K562 (cell line): ENCODE results near the gene HKDC1. TPM values are rescaled to one million over a fixed set of nuclear protein-coding genes. Genes with fewer than 3 reads are reported as not detected.

ENCODE experiments used
- ATF1 ChIP-seq, 2 experiments: fragments of 450-650 bp in 1 of 2; IDR thresholded peaks; 2 replicates each; pipeline ENCODE4 v1.6.1; 2016; ENCODE audit warnings: missing compliant biosample characterization in 1 of 2, missing genetic modification characterization in 1 of 2
- BRF1 ChIP-seq: IDR thresholded peaks from 3 replicates; pipeline ENCODE4 v1.6.1; 2011; ENCODE audit warnings: borderline replicate concordance, mild to moderate bottlenecking; ENCODE audit not compliant: insufficient read length; ENCODE audit errors: extremely low read depth
- FOXP1 ChIP-seq: sonication (generic); formaldehyde crosslinking; IDR thresholded peaks from 2 replicates; pipeline ENCODE4 v1.8.0; 2022; ENCODE audit warnings: mild to moderate bottlenecking, missing genetic modification reagents
- JUN ChIP-seq, 2 experiments: sonication (generic) in 1 of 2; formaldehyde crosslinking in 1 of 2; IDR thresholded peaks; 2 replicates each; pipeline versions ENCODE4 v1.6.1 to v1.8.0; 2012 to 2022; ENCODE audit warnings: borderline replicate concordance in 2 of 2, mild to moderate bottlenecking in 2 of 2, improper control_type of control experiment in 1 of 2, low read depth in 1 of 2, low read length in 1 of 2, missing genetic modification reagents in 1 of 2
- MEF2D ChIP-seq: conservative IDR thresholded peaks from 2 replicates; pipeline ENCODE4 v1.6.1; 2016; ENCODE audit warnings: low read depth, missing genetic modification characterization, missing compliant biosample characterization
- PTRF ChIP-seq: fragments of 450-650 bp; IDR thresholded peaks from 2 replicates; pipeline ENCODE4 v1.6.1; 2016; ENCODE audit warnings: mild to moderate bottlenecking, missing genetic modification characterization, missing compliant biosample characterization
- RBM22 ChIP-seq: fragments of 200-400 bp; formaldehyde crosslinking; IDR thresholded peaks from 2 replicates; pipeline ENCODE4 v1.6.1; 2018; ENCODE audit warnings: low read length, low read depth; ENCODE audit not compliant: poor library complexity, severe bottlenecking
- THRAP3 ChIP-seq: fragments of 450-650 bp; IDR thresholded peaks from 2 replicates; pipeline ENCODE4 v1.6.1; 2016; ENCODE audit warnings: mild to moderate bottlenecking, inconsistent platforms, borderline replicate concordance
- ZFP36 ChIP-seq: fragments of 150-350 bp; IDR thresholded peaks from 2 replicates; pipeline ENCODE4 v1.6.1; 2018; ENCODE audit warnings: low read length, low read depth; ENCODE audit not compliant: partially characterized antibody
- ZNF24 ChIP-seq: fragments of 450-650 bp; IDR thresholded peaks from 2 replicates; pipeline ENCODE4 v1.6.1; 2016
- polyA plus RNA-seq, 8 experiments: library from polyadenylated mRNA; depleted of rRNA in 4 of 8; stranded (reverse) in 5 of 8; unstranded in 3 of 8; fragments of >200 nt; fragmentation: Nextera tagmentation in 2 of 8; fragmentation: Illumina TruSeq in 1 of 8; extraction: Ambion mirVana in 2 of 8; extraction: Trizol in 1 of 8; gene quantifications; 2 replicates each; pipeline versions ENCODE4 v1.2.1 to v1.2.3, GENCODE V29; 2011 to 2014; ENCODE audit warnings: inconsistent platforms in 1 of 8, missing spikeins in 1 of 8
- total RNA-seq, 7 experiments: library from RNA; depleted of rRNA in 6 of 7; stranded (reverse); fragments of >200 nt in 6 of 7; fragmentation: Illumina TruSeq in 2 of 7; extraction: Trizol in 2 of 7; gene quantifications; 2 replicates each; pipeline versions ENCODE4 v1.2.1 to v1.2.3, GENCODE V29; 2011 to 2021; ENCODE audit warnings: low replicate concordance in 1 of 7
- TF ChIP-seq, protein P1 (sequence below), 2 experiments: fragments of 150-350 bp in 1 of 2; IDR thresholded peaks; 2 replicates each; pipeline ENCODE4 v1.6.1; 2012 to 2016; ENCODE audit warnings: low read depth in 2 of 2, low read length in 2 of 2, mild to moderate bottlenecking in 1 of 2, moderate library complexity in 1 of 2
- TF ChIP-seq, protein P2 (sequence below): fragments of 250-450 bp; sonication (Bioruptor Pico); IDR thresholded peaks from 2 replicates; pipeline ENCODE4 v1.4.0; 2020; ENCODE audit warnings: mild to moderate bottlenecking, moderate library complexity, borderline replicate concordance
- TF ChIP-seq, protein P3 (sequence below): sonication (generic); formaldehyde crosslinking; IDR thresholded peaks from 2 replicates; pipeline ENCODE4 v1.8.0; 2023; ENCODE audit warnings: mild to moderate bottlenecking, missing genetic modification reagents
- TF ChIP-seq, protein P4 (sequence below): sonication (generic); formaldehyde crosslinking; IDR thresholded peaks from 2 replicates; pipeline ENCODE4 v1.8.0; 2022; ENCODE audit warnings: missing genetic modification reagents, mild to moderate bottlenecking, borderline replicate concordance

The HKDC1 gene
- total and polyA plus RNA-seq, 9 of the 15 experiments (the other 6 are each of a cell fraction or from before 2014, with no cell fraction given), result 0.04 to 0.22 (median 0.11) TPM; not detected in 5

DNA sequence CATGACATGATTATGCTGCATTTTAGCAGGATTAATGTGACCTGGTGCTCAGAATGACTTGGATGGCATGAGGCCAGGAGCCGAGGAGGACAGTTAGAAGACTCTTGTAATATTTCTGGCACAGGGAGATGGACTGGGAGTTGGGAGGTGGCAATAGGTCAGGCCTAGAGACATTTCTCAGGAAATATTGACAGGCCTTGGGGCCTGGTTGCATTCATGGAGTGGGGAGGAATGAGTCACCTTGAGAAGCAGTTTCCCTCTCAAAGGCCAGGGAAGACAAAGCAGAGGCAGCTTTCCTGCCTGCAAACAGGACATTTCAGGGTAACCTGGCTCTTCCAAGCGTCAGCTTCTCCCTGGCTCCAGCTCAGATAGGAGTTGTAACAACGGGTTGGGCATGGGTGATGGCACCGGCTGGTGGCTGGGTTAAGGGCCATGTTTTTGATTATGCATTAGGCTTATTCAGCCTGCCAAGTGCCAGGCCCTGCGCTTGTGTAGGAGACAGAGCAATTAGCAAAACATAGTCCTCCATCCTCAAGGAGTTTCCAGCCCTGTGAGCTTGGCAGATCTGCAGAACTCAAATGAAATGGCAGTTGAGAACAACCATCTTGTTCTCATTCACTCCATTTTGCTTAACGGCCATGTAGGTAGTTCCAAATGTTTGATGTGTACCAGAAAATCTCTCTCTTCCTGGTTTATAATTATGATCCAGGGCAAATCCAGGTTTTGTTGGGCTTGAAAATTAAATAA is 96.4 kb downstream of the HKDC1 start (continued):
- TF ChIP-seq, protein P1, sequence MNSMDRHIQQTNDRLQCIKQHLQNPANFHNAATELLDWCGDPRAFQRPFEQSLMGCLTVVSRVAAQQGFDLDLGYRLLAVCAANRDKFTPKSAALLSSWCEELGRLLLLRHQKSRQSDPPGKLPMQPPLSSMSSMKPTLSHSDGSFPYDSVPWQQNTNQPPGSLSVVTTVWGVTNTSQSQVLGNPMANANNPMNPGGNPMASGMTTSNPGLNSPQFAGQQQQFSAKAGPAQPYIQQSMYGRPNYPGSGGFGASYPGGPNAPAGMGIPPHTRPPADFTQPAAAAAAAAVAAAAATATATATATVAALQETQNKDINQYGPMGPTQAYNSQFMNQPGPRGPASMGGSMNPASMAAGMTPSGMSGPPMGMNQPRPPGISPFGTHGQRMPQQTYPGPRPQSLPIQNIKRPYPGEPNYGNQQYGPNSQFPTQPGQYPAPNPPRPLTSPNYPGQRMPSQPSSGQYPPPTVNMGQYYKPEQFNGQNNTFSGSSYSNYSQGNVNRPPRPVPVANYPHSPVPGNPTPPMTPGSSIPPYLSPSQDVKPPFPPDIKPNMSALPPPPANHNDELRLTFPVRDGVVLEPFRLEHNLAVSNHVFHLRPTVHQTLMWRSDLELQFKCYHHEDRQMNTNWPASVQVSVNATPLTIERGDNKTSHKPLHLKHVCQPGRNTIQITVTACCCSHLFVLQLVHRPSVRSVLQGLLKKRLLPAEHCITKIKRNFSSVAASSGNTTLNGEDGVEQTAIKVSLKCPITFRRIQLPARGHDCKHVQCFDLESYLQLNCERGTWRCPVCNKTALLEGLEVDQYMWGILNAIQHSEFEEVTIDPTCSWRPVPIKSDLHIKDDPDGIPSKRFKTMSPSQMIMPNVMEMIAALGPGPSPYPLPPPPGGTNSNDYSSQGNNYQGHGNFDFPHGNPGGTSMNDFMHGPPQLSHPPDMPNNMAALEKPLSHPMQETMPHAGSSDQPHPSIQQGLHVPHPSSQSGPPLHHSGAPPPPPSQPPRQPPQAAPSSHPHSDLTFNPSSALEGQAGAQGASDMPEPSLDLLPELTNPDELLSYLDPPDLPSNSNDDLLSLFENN (IDR thresholded peaks at IDR 0.05; ENCODE audit: low read depth in 2 of 2, low read length in 2 of 2), result no peak
- TF ChIP-seq PTRF (tag) (no peak), ZFP36 (no peak), ZNF24 (no peak), ATF1 (CRISPR knock-in tag; IDR thresholded peaks at IDR 0.05) (no peak), ATF1 (tag; IDR thresholded peaks at IDR 0.05) (no peak), JUN (IDR thresholded peaks at IDR 0.05; ENCODE audit: borderline replicate concordance, low read depth, low read length) (peak; percentile 74), JUN (CRISPR knock-in tag; IDR thresholded peaks at IDR 0.05; ENCODE audit: borderline replicate concordance) (no peak), MEF2D (no peak), THRAP3 (no peak), FOXP1 (0 out of 2 replicates have a peak, but pooled peaks have one; percentile 25), RBM22 (no peak), BRF1 (no peak)
- TF ChIP-seq, protein P2, sequence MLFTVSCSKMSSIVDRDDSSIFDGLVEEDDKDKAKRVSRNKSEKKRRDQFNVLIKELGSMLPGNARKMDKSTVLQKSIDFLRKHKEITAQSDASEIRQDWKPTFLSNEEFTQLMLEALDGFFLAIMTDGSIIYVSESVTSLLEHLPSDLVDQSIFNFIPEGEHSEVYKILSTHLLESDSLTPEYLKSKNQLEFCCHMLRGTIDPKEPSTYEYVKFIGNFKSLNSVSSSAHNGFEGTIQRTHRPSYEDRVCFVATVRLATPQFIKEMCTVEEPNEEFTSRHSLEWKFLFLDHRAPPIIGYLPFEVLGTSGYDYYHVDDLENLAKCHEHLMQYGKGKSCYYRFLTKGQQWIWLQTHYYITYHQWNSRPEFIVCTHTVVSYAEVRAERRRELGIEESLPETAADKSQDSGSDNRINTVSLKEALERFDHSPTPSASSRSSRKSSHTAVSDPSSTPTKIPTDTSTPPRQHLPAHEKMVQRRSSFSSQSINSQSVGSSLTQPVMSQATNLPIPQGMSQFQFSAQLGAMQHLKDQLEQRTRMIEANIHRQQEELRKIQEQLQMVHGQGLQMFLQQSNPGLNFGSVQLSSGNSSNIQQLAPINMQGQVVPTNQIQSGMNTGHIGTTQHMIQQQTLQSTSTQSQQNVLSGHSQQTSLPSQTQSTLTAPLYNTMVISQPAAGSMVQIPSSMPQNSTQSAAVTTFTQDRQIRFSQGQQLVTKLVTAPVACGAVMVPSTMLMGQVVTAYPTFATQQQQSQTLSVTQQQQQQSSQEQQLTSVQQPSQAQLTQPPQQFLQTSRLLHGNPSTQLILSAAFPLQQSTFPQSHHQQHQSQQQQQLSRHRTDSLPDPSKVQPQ (CRISPR knock-in tag), result no peak
- TF ChIP-seq, protein P3, sequence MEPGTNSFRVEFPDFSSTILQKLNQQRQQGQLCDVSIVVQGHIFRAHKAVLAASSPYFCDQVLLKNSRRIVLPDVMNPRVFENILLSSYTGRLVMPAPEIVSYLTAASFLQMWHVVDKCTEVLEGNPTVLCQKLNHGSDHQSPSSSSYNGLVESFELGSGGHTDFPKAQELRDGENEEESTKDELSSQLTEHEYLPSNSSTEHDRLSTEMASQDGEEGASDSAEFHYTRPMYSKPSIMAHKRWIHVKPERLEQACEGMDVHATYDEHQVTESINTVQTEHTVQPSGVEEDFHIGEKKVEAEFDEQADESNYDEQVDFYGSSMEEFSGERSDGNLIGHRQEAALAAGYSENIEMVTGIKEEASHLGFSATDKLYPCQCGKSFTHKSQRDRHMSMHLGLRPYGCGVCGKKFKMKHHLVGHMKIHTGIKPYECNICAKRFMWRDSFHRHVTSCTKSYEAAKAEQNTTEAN (CRISPR knock-in tag), result 0 out of 2 replicates have a peak, but pooled peaks have one; percentile 44
- TF ChIP-seq, protein P4, sequence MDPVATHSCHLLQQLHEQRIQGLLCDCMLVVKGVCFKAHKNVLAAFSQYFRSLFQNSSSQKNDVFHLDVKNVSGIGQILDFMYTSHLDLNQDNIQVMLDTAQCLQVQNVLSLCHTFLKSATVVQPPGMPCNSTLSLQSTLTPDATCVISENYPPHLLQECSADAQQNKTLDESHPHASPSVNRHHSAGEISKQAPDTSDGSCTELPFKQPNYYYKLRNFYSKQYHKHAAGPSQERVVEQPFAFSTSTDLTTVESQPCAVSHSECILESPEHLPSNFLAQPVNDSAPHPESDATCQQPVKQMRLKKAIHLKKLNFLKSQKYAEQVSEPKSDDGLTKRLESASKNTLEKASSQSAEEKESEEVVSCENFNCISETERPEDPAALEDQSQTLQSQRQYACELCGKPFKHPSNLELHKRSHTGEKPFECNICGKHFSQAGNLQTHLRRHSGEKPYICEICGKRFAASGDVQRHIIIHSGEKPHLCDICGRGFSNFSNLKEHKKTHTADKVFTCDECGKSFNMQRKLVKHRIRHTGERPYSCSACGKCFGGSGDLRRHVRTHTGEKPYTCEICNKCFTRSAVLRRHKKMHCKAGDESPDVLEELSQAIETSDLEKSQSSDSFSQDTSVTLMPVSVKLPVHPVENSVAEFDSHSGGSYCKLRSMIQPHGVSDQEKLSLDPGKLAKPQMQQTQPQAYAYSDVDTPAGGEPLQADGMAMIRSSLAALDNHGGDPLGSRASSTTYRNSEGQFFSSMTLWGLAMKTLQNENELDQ, result 0 out of 2 replicates have a peak, but pooled peaks have one; percentile 57
